Right lobe of liver (tissue), 6 donors: ENCODE results near the gene TWNK. TPM values are rescaled to one million over a fixed set of nuclear protein-coding genes. Genes with fewer than 3 reads are reported as not detected.

ENCODE experiments used
- ATAC-seq, 4 donors: fragments of 200-7000 bp; cut with Tn5 transposase; one replicate each; pipeline ENCODE4 v1.9.1; 2020; ENCODE audit warnings: mild to moderate bottlenecking in 4 of 4, moderate library complexity in 4 of 4
- DNase-seq, 3 donors: peaks; one replicate each; pipeline ENCODE4 v3.0.0-alpha.2; 2020
- H3K27ac ChIP-seq, 3 donors: fragments of 200-600 bp; one replicate each; pipeline ENCODE4 v1.8.0; 2022
- H3K27me3 ChIP-seq, 2 donors: fragments of 200-600 bp; one replicate each; pipeline ENCODE4 v1.8.0; 2022
- H3K36me3 ChIP-seq, 4 donors: fragments of 200-600 bp; sonication (generic) in 1 of 4; one replicate each; pipeline versions ENCODE4 v1.5.1 to v1.8.0; 2017 to 2022; ENCODE audit warnings: control low read depth in 1 of 4
- H3K4me1 ChIP-seq, 4 donors: fragments of 200-600 bp; sonication (generic) in 1 of 4; one replicate each; pipeline versions ENCODE4 v1.5.1 to v1.8.0; 2017 to 2022; ENCODE audit warnings: control low read depth in 1 of 4
- H3K4me3 ChIP-seq, 3 donors: fragments of 200-600 bp; one replicate each; pipeline ENCODE4 v1.8.0; 2022
- H3K9me3 ChIP-seq, 4 donors: fragments of 200-600 bp; sonication (generic) in 1 of 4; one replicate each; pipeline versions ENCODE4 v1.5.1 to v1.8.0; 2017 to 2022; ENCODE audit warnings: control low read depth in 1 of 4
- CTCF ChIP-seq, 4 donors: fragments of 200-600 bp in 3 of 4; fragments of 450-650 bp in 1 of 4; IDR thresholded peaks; one replicate each; pipeline versions ENCODE4 v1.5.1 to v1.8.0; 2016 to 2022; ENCODE audit warnings: antibody characterized with exemption in 4 of 4, mild to moderate bottlenecking in 2 of 4
- POLR2A ChIP-seq: fragments of 450-650 bp; IDR thresholded peaks from one replicate; pipeline ENCODE4 v1.6.1; 2017; ENCODE audit warnings: antibody characterized with exemption, mild to moderate bottlenecking
- WGBS: methylation state at CpG from one replicate; pipeline ENCODE4 v1.1.6; 2018; ENCODE audit warnings: low coverage, low lambda C conversion rate; ENCODE audit not compliant: insufficient coverage; ENCODE audit errors: missing lambda C conversion rate; 5-methylcytosine and 5-hydroxymethylcytosine counted together
- intact Hi-C, 2 donors: fragments of 100-400 bp; cut with DNase I; formaldehyde crosslinking; loops; one replicate each; pipeline versions ENCODE4 v1.11.2 to v1.14.1; 2022
- total RNA-seq, 6 experiments: library from RNA; depleted of rRNA in 2 of 6; stranded (reverse); fragments of >200 nt in 2 of 6; fragmentation: NEBNext Ultra II Directional in 3 of 6; extraction: Animal tissue kit (Norgen Biotek cat#: 25700) in 3 of 6; gene quantifications; one replicate each; pipeline versions ENCODE4 v1.1.0 to v1.2.4, GENCODE V29; 2016 to 2023
- donor health status: DM: no; HTN: yes; CAD: no.
- donor health status: DM: no; HTN: no; CAD: no.
- donor health status: DM: no; HTN: no; CAD: no.
- donor health status: DM: no; HTN: yes; CAD: no.
- donor health status: DM: no; HTN: yes; CAD: no.

The TWNK gene
- total RNA-seq, 6 experiments from 2014 or later = 2.9 to 8.4 (median 4.6) TPM

- TF ChIP-seq POLR2A (no peak), CTCF (IDR thresholded peaks at IDR 0.05) (no peak)
- Histone ChIP-seq H3K27me3 (no peaks in the 10 kb centered on the region), H3K36me3 (peaks cover 0 to 7% (median 2%) of the 10 kb centered on the region in 4 donors), H3K27ac (no peak overlapping the region), H3K4me3 (no peak overlapping the region), H3K4me1 (peaks cover 0 to 28% (median 8%) of the 10 kb centered on the region in 4 donors), H3K9me3 (no peaks in the 10 kb centered on the region)
- ATAC-seq (no peak), DNase-seq (no peak)
- WGBS = 66% methylated on average over 4 of the region's 5 CpGs
- intact Hi-C loops = no loop called here
These were observed 21.5 kb upstream of the TWNK start for GRCh38 chr10:100965820-100966219.

GRCh38 chr10:100966887-100967286 lies 20.5 kb upstream of the TWNK start:
- Histone ChIP-seq H3K27ac (no peak overlapping the region), H3K4me3 (no peak overlapping the region), H3K27me3 (no peaks in the 10 kb centered on the region), H3K9me3 (no peaks in the 10 kb centered on the region), H3K4me1 (peaks cover 0 to 33% (median 10%) of the 10 kb centered on the region in 4 donors), H3K36me3 (peaks cover 0 to 7% (median 2%) of the 10 kb centered on the region in 4 donors)
- whole genome bisulfite sequencing = 67% methylated on average over 1 of the region's 2 CpGs
- ATAC-seq (no peak), DNase-seq (no peak)
- intact Hi-C loops = no loop called here
- TF ChIP-seq CTCF (IDR thresholded peaks at IDR 0.05) (no peak), POLR2A (no peak)

GRCh38 chr10:100967332-100967731 lies 20.0 kb upstream of the TWNK start:
- no peaks in the 10 kb centered on the region for H3K9me3 ChIP-seq
- ATAC-seq (no peak), DNase-seq (no peak)
- no peaks in the 10 kb centered on the region for H3K27me3 ChIP-seq
- 86% methylated on average over 1 of the region's 2 CpGs for WGBS
- H3K27ac ChIP-seq = no peak overlapping the region
- intact Hi-C loops = no loop called here
- H3K36me3 ChIP-seq = peaks cover 0 to 7% (median 2%) of the 10 kb centered on the region in 4 donors
- no peak for TF ChIP-seq POLR2A
- TF ChIP-seq CTCF (IDR thresholded peaks at IDR 0.05) = no peak
- peaks cover 0 to 37% (median 14%) of the 10 kb centered on the region in 4 donors for H3K4me1 ChIP-seq
- H3K4me3 ChIP-seq = no peak overlapping the region

- peaks cover 0 to 43% (median 17%) of the 10 kb centered on the region in 4 donors for H3K4me1 ChIP-seq
- no peak overlapping the region for H3K27ac ChIP-seq
- ATAC-seq (no peak), DNase-seq (no peak)
- WGBS = 60% methylated on average over 1 of the region's 2 CpGs
- H3K9me3 ChIP-seq = no peaks in the 10 kb centered on the region
- intact Hi-C loops = no loop called here
- H3K36me3 ChIP-seq = peaks cover 0 to 5% (median 2%) of the 10 kb centered on the region in 4 donors
- H3K4me3 ChIP-seq = peak overlapping the region in 1 of 3 donors; percentile 97
- no peaks in the 10 kb centered on the region for H3K27me3 ChIP-seq
- TF ChIP-seq CTCF (IDR thresholded peaks at IDR 0.05) = no peak
- no peak for TF ChIP-seq POLR2A
These were observed 19.1 kb upstream of the TWNK start for GRCh38 chr10:100968062-100968736.
